GM12878 (cell line): ENCODE data around the gene EXO5. TPM values are rescaled to one million over a fixed set of nuclear protein-coding genes. Genes with fewer than 3 reads are reported as not detected.

ENCODE experiments used
- ATAC-seq: fragments of 200-7000 bp; cut with Tn5 transposase; 3 replicates; pipeline ENCODE4 v1.9.1; 2020; ENCODE audit warnings: mild to moderate bottlenecking, moderate library complexity
- BruUV-seq: library from RNA; stranded (reverse); fragments of 400-500 nt; replicated peaks from 2 replicates; lab custom pipeline; 2021; lab: Mats Ljungman, UMichigan
- CTCF ChIA-PET: fragments of 300-600 bp; sonication (Branson Sonifier 250); formaldehyde crosslinking; extraction: SDS; loops from one replicate; lab custom pipeline; 2021; ENCODE audit warnings: inconsistent platforms; lab: Yijun Ruan, JAX
- POLR2A ChIA-PET: fragments of 350-600 bp; formaldehyde crosslinking; extraction: SDS; loops from one replicate; lab custom pipeline; 2021; ENCODE audit warnings: inconsistent platforms; lab: Charles Lee
- RAD21 ChIA-PET: fragments of 300-600 bp; sonication (Branson Sonifier 250); formaldehyde crosslinking; loops from one replicate; lab custom pipeline; 2023; ENCODE audit warnings: antibody characterized with exemption; ENCODE audit not compliant: unreplicated experiment; lab: Charles Lee
- SMC1A ChIA-PET: fragments of 300-600 bp; sonication (Branson Sonifier 250); formaldehyde crosslinking; loops from one replicate; lab custom pipeline; 2023; ENCODE audit not compliant: unreplicated experiment, uncharacterized antibody; lab: Charles Lee
- DNase-seq: peaks from one replicate; pipeline ENCODE4 v3.0.0-alpha.2; 2011; ENCODE audit warnings: low read depth, low spot score
- FAIRE-seq: peaks from 3 replicates; lab custom pipeline; 2011; peaks lifted over from hg19 to GRCh38; lab: Jason Lieb, UNC
- H2AFZ ChIP-seq: 2 replicates; pipeline ENCODE4 v1.6.0; 2011; ENCODE audit warnings: low read depth, low read length, control low read depth; ENCODE audit not compliant: control insufficient read depth
- H3K27ac ChIP-seq: 2 replicates; pipeline ENCODE4 v1.5.1; 2011; ENCODE audit warnings: control low read depth; ENCODE audit not compliant: control insufficient read depth, insufficient read depth
- H3K27me3 ChIP-seq, 2 experiments: replicated peaks in 1 of 2; 2 replicates each; pipeline versions ENCODE4 v1.6.0 to v1.6.1; 2011; ENCODE audit warnings: low read length in 1 of 2; ENCODE audit not compliant: control insufficient read depth in 2 of 2, insufficient read depth in 2 of 2
- H3K36me3 ChIP-seq, 2 experiments: 2 replicates each; pipeline ENCODE4 v1.5.1; 2011; ENCODE audit warnings: low read length in 1 of 2; ENCODE audit not compliant: control insufficient read depth in 2 of 2, insufficient read depth in 2 of 2
- H3K4me1 ChIP-seq: 2 replicates; pipeline ENCODE4 v1.6.1; 2011; ENCODE audit warnings: mild to moderate bottlenecking, low read length, moderate library complexity, mixed read lengths; ENCODE audit not compliant: control insufficient read depth, insufficient read depth
- H3K4me2 ChIP-seq: 2 replicates; pipeline ENCODE4 v1.6.0; 2011; ENCODE audit warnings: control low read depth; ENCODE audit not compliant: control insufficient read depth, insufficient read depth
- H3K4me3 ChIP-seq: fragments of 200-600 bp; sonication (generic); 2 replicates; pipeline ENCODE4 v1.5.1; 2016
- H3K79me2 ChIP-seq: 2 replicates; pipeline ENCODE4 v1.6.0; 2011; ENCODE audit warnings: low read length; ENCODE audit not compliant: control insufficient read depth, insufficient read depth
- H3K9ac ChIP-seq: 2 replicates; pipeline ENCODE4 v1.8.0; 2011; ENCODE audit warnings: low read length, control low read depth, mixed read lengths; ENCODE audit not compliant: control insufficient read depth, insufficient read depth
- H3K9me3 ChIP-seq: replicated peaks from 3 replicates; pipeline ENCODE4 v1.5.1; 2011; ENCODE audit warnings: mild to moderate bottlenecking, low read length; ENCODE audit not compliant: control insufficient read depth, insufficient read depth
- H4K20me1 ChIP-seq: 2 replicates; pipeline ENCODE4 v1.6.0; 2011; ENCODE audit not compliant: control insufficient read depth, insufficient read depth
- ASH2L ChIP-seq: fragments of 300-600, 200-600 bp; sonication (generic); IDR thresholded peaks from 2 replicates; pipeline ENCODE4 v1.6.1; 2017; ENCODE audit warnings: low read depth, mild to moderate bottlenecking, borderline replicate concordance
- ATF2 ChIP-seq: IDR thresholded peaks from 2 replicates; pipeline ENCODE4 v1.6.1; 2012; ENCODE audit warnings: low read length, inconsistent platforms
- CBFB ChIP-seq: IDR thresholded peaks from 2 replicates; pipeline ENCODE4 v1.6.1; 2016; ENCODE audit warnings: antibody characterized with exemption, low read depth
- CTCF ChIP-seq, 3 experiments: IDR thresholded peaks in 2 of 3; conservative IDR thresholded peaks in 1 of 3; 2 replicates each; pipeline ENCODE4 v1.5.1; 2011; ENCODE audit warnings: low read depth in 3 of 3, low read length in 3 of 3, mild to moderate bottlenecking in 3 of 3, control low read depth in 2 of 3, moderate library complexity in 2 of 3, inconsistent platforms in 1 of 3, mixed read lengths in 1 of 3; ENCODE audit not compliant: control insufficient read depth in 2 of 3, insufficient read depth in 1 of 3; ENCODE audit errors: extremely low read depth in 1 of 3
- EP300 ChIP-seq, 2 experiments: fragments of 150-350 bp in 1 of 2; IDR thresholded peaks; 2 replicates each; pipeline ENCODE4 v1.6.1; 2011 to 2012; ENCODE audit warnings: low read depth in 2 of 2, low read length in 2 of 2, borderline replicate concordance in 1 of 2, improper control_type of control experiment in 1 of 2, inconsistent platforms in 1 of 2; ENCODE audit not compliant: control insufficient read depth in 1 of 2
- ETV6 ChIP-seq, 2 experiments: fragments of 450-650 bp in 1 of 2; IDR thresholded peaks in 1 of 2; conservative IDR thresholded peaks in 1 of 2; 2 replicates each; pipeline ENCODE4 v1.6.1; 2014; ENCODE audit warnings: antibody characterized with exemption in 1 of 2, borderline replicate concordance in 1 of 2, low read depth in 1 of 2, mild to moderate bottlenecking in 1 of 2, moderate library complexity in 1 of 2
- FOXK2 ChIP-seq: fragments of 450-650 bp; IDR thresholded peaks from 2 replicates; pipeline ENCODE4 v1.6.1; 2017; ENCODE audit warnings: mild to moderate bottlenecking, moderate library complexity
- HCFC1 ChIP-seq: fragments of 150-350 bp; IDR thresholded peaks from 2 replicates; pipeline ENCODE4 v1.6.1; 2014; ENCODE audit warnings: low read length
- IRF5 ChIP-seq: fragments of 450-650 bp; IDR thresholded peaks from 2 replicates; pipeline ENCODE4 v1.6.1; 2017; ENCODE audit warnings: borderline replicate concordance
- NFYA ChIP-seq: IDR thresholded peaks from 2 replicates; pipeline ENCODE4 v1.6.1; 2011; ENCODE audit warnings: low read depth, mild to moderate bottlenecking, low read length, improper control_type of control experiment, borderline replicate concordance
- PBX3 ChIP-seq: IDR thresholded peaks from 2 replicates; pipeline ENCODE4 v1.6.1; 2011; ENCODE audit warnings: mild to moderate bottlenecking, low read depth, low read length, moderate library complexity; ENCODE audit not compliant: insufficient replicate concordance
- POU2F2 ChIP-seq: IDR thresholded peaks from 3 replicates; pipeline ENCODE4 v1.6.1; 2011; ENCODE audit warnings: low read depth, mild to moderate bottlenecking, low read length, borderline replicate concordance
- RBBP5 ChIP-seq: fragments of 200-600 bp; sonication (generic); conservative IDR thresholded peaks from 2 replicates; pipeline ENCODE4 v1.6.1; 2016
- RELA ChIP-seq: fragments of 450-650 bp; IDR thresholded peaks from 2 replicates; pipeline ENCODE4 v1.8.0; 2014; ENCODE audit warnings: borderline replicate concordance; ENCODE audit not compliant: partially characterized antibody
- SMARCA5 ChIP-seq: fragments of 450-650 bp; IDR thresholded peaks from 2 replicates; pipeline ENCODE4 v1.6.1; 2017; ENCODE audit warnings: mild to moderate bottlenecking
- SUZ12 ChIP-seq: fragments of 200-600 bp; sonication (generic); IDR thresholded peaks from one replicate; pipeline ENCODE4 v1.6.1; 2018; ENCODE audit warnings: antibody characterized with exemption, mild to moderate bottlenecking; ENCODE audit not compliant: unreplicated experiment
- TAF1 ChIP-seq: IDR thresholded peaks from 2 replicates; pipeline ENCODE4 v1.6.1; 2011; ENCODE audit warnings: mild to moderate bottlenecking, low read depth, low read length, borderline replicate concordance
- ZSCAN29 ChIP-seq: fragments of 450-650 bp; IDR thresholded peaks from 2 replicates; pipeline ENCODE4 v1.6.1; 2017; ENCODE audit warnings: mild to moderate bottlenecking, moderate library complexity
- ZZZ3 ChIP-seq: IDR thresholded peaks from 2 replicates; pipeline ENCODE4 v1.6.1; 2011; ENCODE audit warnings: low read depth; ENCODE audit not compliant: control insufficient read depth, insufficient read length
- WGBS: methylation state at CpG from one replicate; pipeline ENCODE4 v1.1.6; 2016; ENCODE audit warnings: low lambda C conversion rate; ENCODE audit not compliant: insufficient replicate concordance, insufficient coverage; ENCODE audit errors: missing lambda C conversion rate; 5-methylcytosine and 5-hydroxymethylcytosine counted together
- in situ Hi-C: fragments of 300-500 bp; cut with MboI; formaldehyde crosslinking; loops from 9 replicates; pipeline ENCODE4 v1.14.3; 2018; ENCODE audit warnings: mixed read lengths
- intact Hi-C: fragments of 100-400 bp; cut with micrococcal nuclease; formaldehyde crosslinking; loops from one replicate; pipeline ENCODE4 v1.14.2; 2022; ENCODE audit not compliant: unreplicated experiment
- polyA plus RNA-seq, 11 experiments: library from polyadenylated mRNA; depleted of rRNA in 4 of 11; unstranded in 6 of 11; stranded (reverse) in 5 of 11; fragments of >200 nt; fragmentation: Nextera tagmentation in 4 of 11; fragmentation: Illumina TruSeq in 1 of 11; extraction: Ambion mirVana in 4 of 11; extraction: Trizol in 1 of 11; gene quantifications; 1 replicate in 1 of 11; 2 replicates in 10 of 11; pipeline versions ENCODE4 v1.2.1 to v1.2.3, GENCODE V29; 2011 to 2016; ENCODE audit warnings: inconsistent platforms in 2 of 11, missing spikeins in 2 of 11, low read depth in 1 of 11
- total RNA-seq, 4 experiments: library from RNA; depleted of rRNA in 3 of 4; stranded (reverse); fragments of >200 nt in 3 of 4; fragmentation: Illumina TruSeq in 1 of 4; extraction: Trizol in 1 of 4; gene quantifications; 2 replicates each; pipeline versions ENCODE4 v1.2.1 to v1.2.3, GENCODE V29; 2013 to 2021

The EXO5 gene
- total and polyA plus RNA-seq, 10 of the 15 experiments (the other 5 are each of a cell fraction or from before 2014, with no cell fraction given): 2.1 to 10.1 (median 8.5) TPM

GRCh38 chr1:40469327-40469726 is 39.2 kb upstream of the EXO5 start:
- ATAC-seq (no peak), DNase-seq (no peak), FAIRE-seq (no peak)
- WGBS: 94% methylated on average over 2 of the region's 2 CpGs
- Histone ChIP-seq H3K36me3 (no peaks in the 10 kb centered on the region), H4K20me1 (no peaks in the 10 kb centered on the region), H3K27me3 (no peaks in the 10 kb centered on the region), H3K27ac (no peak overlapping the region), H3K4me2 (no peak overlapping the region), H3K9me3 (peaks cover 30% of the 10 kb centered on the region), H3K79me2 (no peaks in the 10 kb centered on the region), H3K9ac (no peak overlapping the region), H3K4me3 (no peak overlapping the region), H3K4me1 (no peaks in the 10 kb centered on the region), H2AFZ (no peak overlapping the region)
- RAD21 ChIA-PET: no interaction called here
- intact Hi-C loops (no loop called here), in situ Hi-C loops (no loop called here)
- POLR2A ChIA-PET: no interaction called here
- CTCF ChIA-PET: interaction anchor here (1.8 kb wide), 1 partner anchor 31 kb away, joined by 6 read pairs; no protein-coding TSS in a partner anchor
- no TSS peak for BruUV-seq
- SMC1A ChIA-PET: interaction anchor here (1.0 kb wide), 1 partner anchor 19 kb away, joined by 3 read pairs; the partner anchor contains the start of gene ZFP69B
- TF ChIP-seq CTCF (IDR thresholded peaks at IDR 0.05 in 2 of 3, conservative IDR thresholded peaks at IDR 0.05 in 1 of 3; ENCODE audit: control insufficient read depth in 2 of 3, extremely low read depth in 1 of 3, insufficient read depth in 1 of 3, low read depth in 3 of 3, low read length in 3 of 3): no peak
- no peak for TF ChIP-seq FOXK2
- TF ChIP-seq NFYA: no peak
- no peak for TF ChIP-seq TAF1
- no peak for TF ChIP-seq ETV6 (conservative IDR thresholded peaks at IDR 0.05 in 1 of 2, IDR thresholded peaks at IDR 0.05 in 1 of 2; ENCODE audit: borderline replicate concordance in 1 of 2, low read depth in 1 of 2)
- TF ChIP-seq POU2F2: no peak
- TF ChIP-seq SMARCA5: no peak
- no peak for TF ChIP-seq CBFB
- TF ChIP-seq RBBP5: no peak
- no peak for TF ChIP-seq ASH2L
- TF ChIP-seq ZSCAN29: no peak
- no peak for TF ChIP-seq EP300 (IDR thresholded peaks at IDR 0.05; ENCODE audit: borderline replicate concordance in 1 of 2, control insufficient read depth in 1 of 2, low read depth in 2 of 2, low read length in 2 of 2)
- TF ChIP-seq ZZZ3: no peak
- TF ChIP-seq HCFC1: no peak
- no peak for TF ChIP-seq RELA
- no peak for TF ChIP-seq PBX3
- no peak for TF ChIP-seq IRF5
- TF ChIP-seq SUZ12: no peak
- TF ChIP-seq ATF2: no peak
